H1 (cell line): Measurements from ENCODE around the gene CXCL14. TPM values are rescaled to one million over a fixed set of nuclear protein-coding genes. Genes with fewer than 3 reads are reported as not detected.

Experiments
- CTCF ChIA-PET: fragments of 300-600 bp; sonication (Branson Sonifier 250); formaldehyde crosslinking; loops from one replicate; lab custom pipeline; 2021; ENCODE audit not compliant: partially characterized antibody; lab: Charles Lee
- POLR2A ChIA-PET: fragments of 300-600 bp; sonication (Branson Sonifier 250); formaldehyde crosslinking; loops from one replicate; lab custom pipeline; 2021; ENCODE audit warnings: inconsistent platforms; ENCODE audit not compliant: partially characterized antibody; lab: Charles Lee
- DNase-seq, 2 experiments: peaks; one replicate each; pipeline versions ENCODE4 v3.0.0 to v3.0.0-alpha.2; 2010 to 2022; ENCODE audit warnings: low spot score in 2 of 2, low read depth in 1 of 2, mixed read lengths in 1 of 2
- FAIRE-seq: peaks from 2 replicates; lab custom pipeline; 2011; peaks lifted over from hg19 to GRCh38; lab: Jason Lieb, UNC
- H2AFZ ChIP-seq: 2 replicates; pipeline ENCODE4 v1.8.1; 2012; ENCODE audit warnings: low read length, inconsistent platforms
- H2AK5ac ChIP-seq: 2 replicates; pipeline ENCODE4 v1.6.1; 2013; ENCODE audit warnings: low read depth, low read length
- H2BK120ac ChIP-seq: replicated peaks from 2 replicates; pipeline ENCODE3; 2013; ENCODE audit warnings: low read depth, low read length, inconsistent platforms
- H2BK12ac ChIP-seq: 2 replicates; pipeline ENCODE4 v1.6.1; 2013; ENCODE audit warnings: low read depth, low read length
- H2BK15ac ChIP-seq: 2 replicates; pipeline ENCODE4 v1.6.1; 2013; ENCODE audit warnings: low read length
- H2BK20ac ChIP-seq: 2 replicates; pipeline ENCODE4 v1.6.1; 2013; ENCODE audit warnings: low read length
- H2BK5ac ChIP-seq: 2 replicates; pipeline ENCODE4 v1.6.1; 2013; ENCODE audit warnings: low read depth, low read length
- H3K14ac ChIP-seq: 2 replicates; pipeline ENCODE4 v1.6.1; 2013; ENCODE audit warnings: inconsistent platforms; ENCODE audit not compliant: insufficient read length
- H3K18ac ChIP-seq: 2 replicates; pipeline ENCODE4 v1.6.1; 2013; ENCODE audit warnings: low read length; ENCODE audit errors: extremely low read depth
- H3K23ac ChIP-seq: 2 replicates; pipeline ENCODE4 v1.6.1; 2013; ENCODE audit warnings: inconsistent platforms; ENCODE audit not compliant: insufficient read length
- H3K23me2 ChIP-seq: 2 replicates; pipeline ENCODE4 v1.6.1; 2013; ENCODE audit warnings: low read depth, low read length
- H3K27ac ChIP-seq: 2 replicates; pipeline ENCODE4 v1.6.1; 2011; ENCODE audit warnings: low read depth, low read length, inconsistent platforms
- H3K27me3 ChIP-seq, 4 experiments: replicated peaks in 1 of 4; 1 replicate in 1 of 4; 2 replicates in 3 of 4; pipeline versions ENCODE4 v1.6.1 to v1.8.1; 2011 to 2013; ENCODE audit warnings: low read length in 3 of 4, mild to moderate bottlenecking in 3 of 4, inconsistent platforms in 2 of 4, mixed read lengths in 2 of 4, moderate library complexity in 1 of 4; ENCODE audit not compliant: control insufficient read depth in 3 of 4, insufficient read depth in 3 of 4; ENCODE audit errors: extremely low read depth in 1 of 4
- H3K36me3 ChIP-seq, 4 experiments: 2 replicates each; pipeline versions ENCODE4 v1.6.1 to v1.8.1; 2011 to 2013; ENCODE audit warnings: mild to moderate bottlenecking in 4 of 4, low read length in 3 of 4, moderate library complexity in 2 of 4, control low read depth in 1 of 4, inconsistent platforms in 1 of 4; ENCODE audit not compliant: insufficient read depth in 4 of 4, control insufficient read depth in 2 of 4
- H3K4ac ChIP-seq: replicated peaks from 2 replicates; pipeline ENCODE3; 2013; ENCODE audit warnings: low read length, low read depth, mixed read lengths, inconsistent platforms; ENCODE audit not compliant: insufficient read length
- H3K4me1 ChIP-seq, 4 experiments: replicated peaks in 1 of 4; 1 replicate in 1 of 4; 2 replicates in 3 of 4; pipeline versions ENCODE4 v1.6.1 to v1.8.1; 2011 to 2013; ENCODE audit warnings: low read length in 3 of 4, inconsistent platforms in 2 of 4, mixed read lengths in 1 of 4; ENCODE audit not compliant: insufficient read depth in 4 of 4, control insufficient read depth in 3 of 4
- H3K4me2 ChIP-seq, 2 experiments: 2 replicates each; pipeline versions ENCODE4 v1.6.1 to v1.8.1; 2011 to 2013; ENCODE audit warnings: low read depth in 2 of 2, low read length in 2 of 2, control low read depth in 1 of 2, inconsistent platforms in 1 of 2, mild to moderate bottlenecking in 1 of 2; ENCODE audit not compliant: insufficient read depth in 1 of 2
- H3K4me3 ChIP-seq, 4 experiments: fragments of 200-600, 300-600 bp in 1 of 4; sonication (generic), shearing (Covaris generic), sonication (Bioruptor Twin) in 1 of 4; 2 replicates each; pipeline versions ENCODE4 v1.5.1 to v1.8.1; 2011 to 2016; ENCODE audit warnings: low read length in 4 of 4, low read depth in 3 of 4, control low read depth in 2 of 4, inconsistent platforms in 2 of 4, mild to moderate bottlenecking in 2 of 4, mixed read lengths in 1 of 4, moderate library complexity in 1 of 4; ENCODE audit not compliant: insufficient read depth in 2 of 4; ENCODE audit errors: extremely low read depth in 1 of 4
- H3K56ac ChIP-seq: replicated peaks from 2 replicates; pipeline ENCODE3; 2013; ENCODE audit warnings: low read depth, mild to moderate bottlenecking, mixed read lengths, low read length, inconsistent platforms; ENCODE audit not compliant: insufficient read length
- H3K79me1 ChIP-seq: 2 replicates; pipeline ENCODE4 v1.6.1; 2013; ENCODE audit warnings: low read depth, low read length, control low read depth
- H3K79me2 ChIP-seq, 2 experiments: 2 replicates each; pipeline versions ENCODE4 v1.6.1 to v1.8.1; 2012 to 2013; ENCODE audit warnings: low read length in 2 of 2, mild to moderate bottlenecking in 2 of 2, inconsistent platforms in 1 of 2; ENCODE audit not compliant: insufficient read depth in 2 of 2, control insufficient read depth in 1 of 2
- H3K9ac ChIP-seq, 4 experiments: replicated peaks in 1 of 4; 1 replicate in 1 of 4; 2 replicates in 3 of 4; pipeline versions ENCODE4 v1.6.1 to v1.8.1; 2011 to 2013; ENCODE audit warnings: low read depth in 3 of 4, low read length in 3 of 4, control low read depth in 2 of 4, mild to moderate bottlenecking in 2 of 4, moderate library complexity in 2 of 4, inconsistent platforms in 1 of 4; ENCODE audit errors: extremely low read depth in 1 of 4
- H3K9me3 ChIP-seq, 2 experiments: 2 replicates each; pipeline versions ENCODE4 v1.6.1 to v1.8.1; 2012 to 2013; ENCODE audit warnings: mild to moderate bottlenecking in 2 of 2, moderate library complexity in 2 of 2, control low read depth in 1 of 2, inconsistent platforms in 1 of 2, low read depth in 1 of 2, low read length in 1 of 2, mixed read lengths in 1 of 2; ENCODE audit not compliant: insufficient read depth in 2 of 2
- H4K20me1 ChIP-seq, 2 experiments: replicated peaks in 1 of 2; 2 replicates each; pipeline versions ENCODE3 to v1.8.1; 2011 to 2013; ENCODE audit warnings: inconsistent platforms in 2 of 2, low read length in 2 of 2, mild to moderate bottlenecking in 1 of 2; ENCODE audit not compliant: insufficient read depth in 2 of 2, control insufficient read depth in 1 of 2
- H4K5ac ChIP-seq: 2 replicates; pipeline ENCODE4 v1.6.1; 2013; ENCODE audit warnings: low read length, low read depth, mixed read lengths, inconsistent platforms; ENCODE audit not compliant: insufficient read length
- H4K8ac ChIP-seq: 2 replicates; pipeline ENCODE4 v1.8.0; 2013; ENCODE audit warnings: mild to moderate bottlenecking, moderate library complexity, low read length, inconsistent platforms; ENCODE audit not compliant: insufficient read depth; ENCODE audit errors: extremely low read depth
- H4K91ac ChIP-seq: replicated peaks from 2 replicates; pipeline ENCODE3; 2013; ENCODE audit warnings: low read length, mixed read lengths, inconsistent platforms; ENCODE audit not compliant: insufficient read length
- ATF3 ChIP-seq: IDR thresholded peaks from 2 replicates; pipeline ENCODE4 v1.6.1; 2011; ENCODE audit warnings: low read depth, mild to moderate bottlenecking, low read length; ENCODE audit not compliant: insufficient read depth
- BCL11A ChIP-seq, 2 experiments: IDR thresholded peaks; one replicate each; pipeline ENCODE4 v1.6.1; 2011; ENCODE audit warnings: low read depth in 2 of 2, low read length in 2 of 2, mild to moderate bottlenecking in 2 of 2
- CBX8 ChIP-seq: fragments of 300-800, 300-1000 bp; sonication (generic); IDR thresholded peaks from 2 replicates; pipeline ENCODE4 v1.7.1; 2016; ENCODE audit warnings: low read depth, low read length, borderline replicate concordance
- CREB1 ChIP-seq: IDR thresholded peaks from 2 replicates; pipeline ENCODE4 v1.6.1; 2012; ENCODE audit warnings: inconsistent platforms
- EP300 ChIP-seq, 2 experiments: IDR thresholded peaks; 1 replicate in 1 of 2; 2 replicates in 1 of 2; pipeline ENCODE4 v1.6.1; 2011 to 2012; ENCODE audit warnings: low read depth in 2 of 2, low read length in 2 of 2, mild to moderate bottlenecking in 2 of 2, borderline replicate concordance in 1 of 2, inconsistent platforms in 1 of 2, moderate library complexity in 1 of 2
- JUND ChIP-seq: IDR thresholded peaks from 2 replicates; pipeline ENCODE4 v1.6.1; 2011; ENCODE audit warnings: mild to moderate bottlenecking, improper control_type of control experiment, low read length
- KDM1A ChIP-seq: fragments of 200-600, 300-600 bp; sonication (generic); IDR thresholded peaks from 2 replicates; pipeline ENCODE4 v1.7.1; 2016; ENCODE audit warnings: mild to moderate bottlenecking, low read length, borderline replicate concordance
- KDM5A ChIP-seq: fragments of 200-600 bp; IDR thresholded peaks from 2 replicates; pipeline ENCODE4 v1.7.1; 2012; ENCODE audit warnings: mild to moderate bottlenecking, low read length, inconsistent platforms, mixed read lengths
- POLR2AphosphoS5 ChIP-seq: IDR thresholded peaks from 2 replicates; pipeline ENCODE4 v1.6.1; 2011; ENCODE audit warnings: low read depth, low read length
- RAD21 ChIP-seq, 2 experiments: IDR thresholded peaks in 1 of 2; conservative IDR thresholded peaks in 1 of 2; 2 replicates each; pipeline ENCODE4 v1.6.1; 2011; ENCODE audit warnings: low read depth in 2 of 2, low read length in 2 of 2, improper control_type of control experiment in 1 of 2, inconsistent platforms in 1 of 2, mild to moderate bottlenecking in 1 of 2, moderate library complexity in 1 of 2
- RBBP5 ChIP-seq: IDR thresholded peaks from 2 replicates; pipeline ENCODE4 v1.7.1; 2012; ENCODE audit warnings: low read depth, mild to moderate bottlenecking, inconsistent platforms, low read length, moderate library complexity, borderline replicate concordance
- SP2 ChIP-seq: IDR thresholded peaks from 2 replicates; pipeline ENCODE4 v1.6.1; 2012; ENCODE audit warnings: mild to moderate bottlenecking, low read length, inconsistent platforms
- TEAD4 ChIP-seq: IDR thresholded peaks from 2 replicates; pipeline ENCODE4 v1.6.1; 2012; ENCODE audit warnings: low read depth, low read length, inconsistent platforms, mixed read lengths
- WGBS, 2 experiments: shearing (Covaris generic) in 1 of 2; methylation state at CpG; one replicate each; pipeline versions ENCODE4 v1.1.6 to v1.1.7; 2013 to 2015; ENCODE audit warnings: low lambda C conversion rate in 2 of 2, mixed read lengths in 2 of 2, inconsistent platforms in 1 of 2, low coverage in 1 of 2, missing lambda C conversion rate in 1 of 2; ENCODE audit not compliant: insufficient replicate concordance in 2 of 2, insufficient coverage in 1 of 2, insufficient read length in 1 of 2; ENCODE audit errors: extremely low coverage in 1 of 2, missing lambda C conversion rate in 1 of 2; 5-methylcytosine and 5-hydroxymethylcytosine counted together
- polyA plus RNA-seq, 7 experiments: library from polyadenylated mRNA; depleted of rRNA in 3 of 7; stranded (reverse) in 5 of 7; unstranded in 2 of 7; fragments of >200 nt in 5 of 7; fragments of 200-250 nt in 2 of 7; gene quantifications; 1 replicate in 5 of 7; 2 replicates in 1 of 7; 4 replicates in 1 of 7; pipeline versions ENCODE4 v1.2.1 to v1.2.3, GENCODE V29; 2011 to 2013; ENCODE audit warnings: missing spikeins in 2 of 7, mixed read lengths in 2 of 7
- total RNA-seq: library from RNA; stranded (reverse); fragmentation: NEBNext Ultra II Directional; extraction: Animal tissue kit (Norgen Biotek cat#: 25700); gene quantifications from 2 replicates; pipeline ENCODE4 v1.2.1, GENCODE V29; 2021

Gene CXCL14
- total and polyA plus RNA-seq, 2 of the 8 experiments (the other 6 are each of a cell fraction or from before 2014, with no cell fraction given) = 1.5 to 1.8 TPM

- no peak overlapping the region; the same call in 1 of the 2 replicates for H3K18ac ChIP-seq
- WGBS, 2 experiments = 57% methylated on average over 8 of the region's 8 CpGs; no CpG with 5 or more reads in 1 of the 2 experiments
- no peak overlapping the region for H2AK5ac ChIP-seq
- H4K8ac ChIP-seq = no peak overlapping the region
- no peaks in the 10 kb centered on the region for H4K20me1 ChIP-seq
- DNase-seq = no peak
- peak overlapping the region in 1 of 2 experiments; percentile 80; a peak in 2 of 4 replicates for H3K4me2 ChIP-seq
- no peaks in the 10 kb centered on the region for H3K9me3 ChIP-seq
- ChIA-PET CTCF (interaction anchor here (0.7 to 20.6 kb wide), 9 partner anchors 13 to 257 kb away, joined by 3 to 547 read pairs (median 8); partner anchors contain the start of gene SLC25A48), POLR2A (interaction anchor here (1.5 kb wide), 1 partner anchor 11 kb away, joined by 4 read pairs; no protein-coding TSS in a partner anchor)
- no peak overlapping the region for H3K23ac ChIP-seq
- no peak overlapping the region for H2BK12ac ChIP-seq
- H3K4me1 ChIP-seq = peaks cover 10 to 22% (median 19%) of the 10 kb centered on the region in 4 experiments
- no peak overlapping the region for H3K27ac ChIP-seq
- no peak overlapping the region for H2BK15ac ChIP-seq
- H3K14ac ChIP-seq = no peak overlapping the region
- no peak overlapping the region for H4K5ac ChIP-seq
- H2BK20ac ChIP-seq = peak overlapping the region; percentile 61; the same call in 1 of the 2 replicates
- H3K4me3 ChIP-seq = peak overlapping the region in 3 of 4 experiments; percentile 58 to 61 (median 58); a peak in 2 of 8 replicates
- no peak overlapping the region for H2BK120ac ChIP-seq
- no peak overlapping the region for H2AFZ ChIP-seq
- H4K91ac ChIP-seq = no peak overlapping the region
- FAIRE-seq = no peak
- no peak overlapping the region for H2BK5ac ChIP-seq
- H3K27me3 ChIP-seq = peaks cover 11 to 46% (median 38%) of the 10 kb centered on the region in 4 experiments
- H3K79me2 ChIP-seq = no peaks in the 10 kb centered on the region
- H3K4ac ChIP-seq = no peak overlapping the region
- H3K56ac ChIP-seq = no peak overlapping the region
- no peaks in the 10 kb centered on the region for H3K79me1 ChIP-seq
- peaks cover 9% of the 10 kb centered on the region for H3K23me2 ChIP-seq
- no peak overlapping the region for H3K9ac ChIP-seq
- no peaks in the 10 kb centered on the region for H3K36me3 ChIP-seq
- TF ChIP-seq TEAD4 (no peak), KDM1A (no peak), JUND (no peak), CREB1 (no peak), RAD21 (IDR thresholded peaks at IDR 0.05 in 1 of 2, conservative IDR thresholded peaks at IDR 0.05 in 1 of 2; ENCODE audit: low read depth in 2 of 2, low read length in 2 of 2) (no peak), BCL11A (IDR thresholded peaks at IDR 0.05; ENCODE audit: low read depth in 2 of 2, low read length in 2 of 2) (no peak), ATF3 (no peak), CBX8 (no peak), EP300 (IDR thresholded peaks at IDR 0.05; ENCODE audit: borderline replicate concordance in 1 of 2, low read depth in 2 of 2, low read length in 2 of 2) (no peak), KDM5A (no peak), SP2 (no peak), RBBP5 (no peak), POLR2AphosphoS5 (no peak)
Measured at GRCh38 chr5:135577421-135577820, 1.4 kb downstream of the CXCL14 start.
